SK-N-MC (cell line): ENCODE data around the gene GATAD2A.

Source experiments
- DNase-seq: peaks from one replicate; pipeline ENCODE4 v3.0.0-alpha.2; 2011; ENCODE audit warnings: low read depth, low spot score
- H3K27ac ChIP-seq: fragments of 200-600 bp; sonication (generic); 2 replicates; pipeline ENCODE4 v1.5.1; 2016; ENCODE audit warnings: mixed run types
- H3K36me3 ChIP-seq: fragments of 200-600 bp; sonication (generic); 2 replicates; pipeline ENCODE4 v1.6.1; 2017; ENCODE audit warnings: antibody characterized with exemption, low read length, mixed read lengths; ENCODE audit not compliant: insufficient read depth
- H3K4me3 ChIP-seq: fragments of 200-600 bp; sonication (generic); 2 replicates; pipeline ENCODE4 v1.5.1; 2016
- H3K9ac ChIP-seq: fragments of 200-600 bp; sonication (generic); 2 replicates; pipeline ENCODE4 v1.8.0; 2017; ENCODE audit warnings: mixed run types, mixed read lengths; ENCODE audit not compliant: insufficient read length
- H3K9me3 ChIP-seq: fragments of 200-600 bp; sonication (generic); 2 replicates; pipeline ENCODE4 v1.6.1; 2017; ENCODE audit warnings: low read depth, mild to moderate bottlenecking, antibody characterized with exemption, low read length, moderate library complexity, mixed read lengths
- EZH2 ChIP-seq: fragments of 200-600 bp; sonication (generic); IDR thresholded peaks from one replicate; pipeline ENCODE4 v1.6.1; 2017; ENCODE audit warnings: antibody characterized with exemption
- FOXP2 ChIP-seq: optimal IDR thresholded peaks from 2 replicates; pipeline ENCODE3; 2011; ENCODE audit warnings: mild to moderate bottlenecking, moderate library complexity; ENCODE audit not compliant: insufficient read depth; ENCODE audit errors: extremely low read length, control extremely low read depth
- POLR2AphosphoS5 ChIP-seq: IDR thresholded peaks from 2 replicates; pipeline ENCODE4 v1.6.1; 2012; ENCODE audit warnings: mild to moderate bottlenecking, low read depth, low read length, borderline replicate concordance

Gene GATAD2A

DNA sequence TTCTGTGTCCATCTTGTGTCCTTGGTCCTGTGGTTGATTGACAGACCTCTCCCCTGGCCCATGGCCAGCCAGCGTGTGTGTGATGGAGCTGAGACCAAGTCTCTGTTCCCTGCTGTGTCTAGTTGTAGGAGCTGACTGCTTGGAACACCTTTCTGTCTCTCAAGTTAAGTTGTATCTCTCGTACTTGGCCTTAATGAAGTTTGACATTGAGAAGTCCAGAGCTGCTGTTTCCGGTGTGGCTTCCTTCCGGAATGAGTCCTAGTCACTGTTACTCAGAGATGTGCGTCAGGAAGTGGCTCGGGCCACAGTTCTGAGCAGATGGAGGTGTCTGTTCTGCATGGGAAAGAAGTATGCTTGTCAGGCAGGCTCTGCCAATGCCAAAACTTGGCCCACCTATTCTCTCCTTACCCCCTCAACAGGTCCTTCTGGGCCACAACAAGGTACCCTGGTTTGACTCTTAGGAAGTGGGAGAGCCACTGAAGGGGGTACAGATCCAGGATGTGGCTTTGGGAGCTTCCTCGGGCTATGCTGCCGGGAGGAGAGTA lies 54.3 kb downstream of the GATAD2A start:
- no peaks in the 10 kb centered on the region for H3K9me3 ChIP-seq
- H3K9ac ChIP-seq, result no peak overlapping the region
- no peak overlapping the region for H3K4me3 ChIP-seq
- DNase-seq, result no peak
- TF ChIP-seq FOXP2 (no peak), EZH2 (no peak), POLR2AphosphoS5 (no peak)
- no peak overlapping the region for H3K27ac ChIP-seq
- peaks cover 26% of the 10 kb centered on the region for H3K36me3 ChIP-seq

DNA sequence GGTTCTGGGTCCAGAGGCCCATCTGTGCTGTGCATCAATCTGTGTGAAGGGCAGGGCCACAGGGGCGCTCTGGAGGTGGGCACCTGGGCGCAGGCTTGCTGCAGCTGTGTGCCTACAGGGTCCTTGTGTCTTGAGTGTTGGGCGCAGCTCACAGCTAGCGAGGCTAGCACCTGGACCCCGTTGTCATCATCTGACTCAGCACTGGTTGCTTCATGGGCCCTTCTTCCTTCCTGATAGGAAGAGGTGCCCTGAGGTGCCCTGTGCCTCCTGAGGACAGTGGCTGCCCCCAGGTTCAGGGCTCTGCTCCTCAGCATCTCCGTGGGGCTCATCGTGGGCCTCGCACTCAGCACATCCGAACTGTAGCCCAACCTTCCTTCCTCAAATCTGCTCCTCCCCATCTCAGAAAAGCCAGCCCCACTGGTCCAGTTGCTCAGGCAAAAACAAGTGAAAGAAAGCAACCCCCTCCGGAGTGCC lies 54.8 kb downstream of the GATAD2A start:
- H3K4me3 ChIP-seq, result no peak overlapping the region
- TF ChIP-seq EZH2 (no peak), POLR2AphosphoS5 (no peak), FOXP2 (no peak)
- H3K36me3 ChIP-seq, result peaks cover 31% of the 10 kb centered on the region
- H3K9me3 ChIP-seq, result no peaks in the 10 kb centered on the region
- no peak overlapping the region for H3K9ac ChIP-seq
- H3K27ac ChIP-seq, result peak overlapping the region; percentile 13; the same call in 1 of the 2 replicates
- no peak for DNase-seq

DNA sequence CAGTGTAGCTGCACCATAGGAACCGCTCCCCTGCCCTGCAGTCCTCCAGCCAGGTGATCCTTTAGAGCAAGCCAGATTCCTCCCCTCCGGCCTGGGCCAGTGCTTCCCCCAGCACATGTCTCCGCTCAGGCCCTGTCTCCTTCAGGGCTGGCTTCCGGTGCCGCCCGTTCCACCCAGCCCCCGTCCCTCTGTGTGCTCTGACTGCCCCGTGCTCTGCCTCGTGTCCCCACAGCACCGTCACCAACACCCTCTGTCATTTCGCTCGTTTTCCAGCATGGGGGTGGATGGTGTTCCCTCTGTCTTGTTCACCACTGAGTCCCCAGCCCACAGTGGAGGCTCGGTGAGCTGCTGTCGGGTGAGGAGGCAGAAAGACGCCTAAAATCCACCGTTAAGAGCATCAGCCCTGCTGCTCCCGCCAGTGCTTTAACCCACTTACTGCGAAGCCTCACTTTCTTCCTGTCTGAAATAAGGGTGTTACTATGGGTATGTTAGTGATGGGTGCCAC lies 55.3 kb downstream of the GATAD2A start:
- H3K9ac ChIP-seq, result no peak overlapping the region

DNA sequence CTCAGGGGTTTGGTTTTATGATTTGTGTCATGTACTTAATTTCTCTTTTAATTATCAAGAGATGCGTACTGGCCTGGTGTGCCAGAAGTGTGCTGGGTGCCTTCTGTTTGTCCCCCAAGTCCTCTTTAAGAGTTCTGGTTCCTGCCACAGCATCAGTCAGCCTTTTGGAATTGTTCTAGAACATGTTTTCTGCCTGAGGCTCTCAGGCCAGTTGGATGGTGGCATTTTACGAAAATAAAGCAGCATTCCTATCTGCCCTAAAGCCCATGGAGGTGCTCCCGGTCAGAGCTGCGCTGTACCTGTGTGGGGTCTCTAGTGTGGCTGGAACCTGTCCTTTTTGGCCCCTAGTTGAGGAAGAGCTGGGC lies 55.8 kb downstream of the GATAD2A start:
- Histone ChIP-seq H3K27ac (no peak overlapping the region), H3K9ac (no peak overlapping the region), H3K36me3 (peaks cover 39% of the 10 kb centered on the region), H3K4me3 (no peak overlapping the region), H3K9me3 (peaks cover 2% of the 10 kb centered on the region; the same call in 1 of the 2 replicates)
- TF ChIP-seq FOXP2 (no peak), POLR2AphosphoS5 (no peak), EZH2 (no peak)
- DNase-seq, result no peak

More for the DNA sequence above, 55.3 kb downstream of the GATAD2A start:
- TF ChIP-seq FOXP2 (no peak), POLR2AphosphoS5 (no peak), EZH2 (no peak)
- H3K27ac ChIP-seq, result peak overlapping the region; percentile 13; the same call in 1 of the 2 replicates
- H3K4me3 ChIP-seq, result no peak overlapping the region
- H3K36me3 ChIP-seq, result peaks cover 36% of the 10 kb centered on the region
- no peak for DNase-seq
- no peaks in the 10 kb centered on the region for H3K9me3 ChIP-seq

DNA sequence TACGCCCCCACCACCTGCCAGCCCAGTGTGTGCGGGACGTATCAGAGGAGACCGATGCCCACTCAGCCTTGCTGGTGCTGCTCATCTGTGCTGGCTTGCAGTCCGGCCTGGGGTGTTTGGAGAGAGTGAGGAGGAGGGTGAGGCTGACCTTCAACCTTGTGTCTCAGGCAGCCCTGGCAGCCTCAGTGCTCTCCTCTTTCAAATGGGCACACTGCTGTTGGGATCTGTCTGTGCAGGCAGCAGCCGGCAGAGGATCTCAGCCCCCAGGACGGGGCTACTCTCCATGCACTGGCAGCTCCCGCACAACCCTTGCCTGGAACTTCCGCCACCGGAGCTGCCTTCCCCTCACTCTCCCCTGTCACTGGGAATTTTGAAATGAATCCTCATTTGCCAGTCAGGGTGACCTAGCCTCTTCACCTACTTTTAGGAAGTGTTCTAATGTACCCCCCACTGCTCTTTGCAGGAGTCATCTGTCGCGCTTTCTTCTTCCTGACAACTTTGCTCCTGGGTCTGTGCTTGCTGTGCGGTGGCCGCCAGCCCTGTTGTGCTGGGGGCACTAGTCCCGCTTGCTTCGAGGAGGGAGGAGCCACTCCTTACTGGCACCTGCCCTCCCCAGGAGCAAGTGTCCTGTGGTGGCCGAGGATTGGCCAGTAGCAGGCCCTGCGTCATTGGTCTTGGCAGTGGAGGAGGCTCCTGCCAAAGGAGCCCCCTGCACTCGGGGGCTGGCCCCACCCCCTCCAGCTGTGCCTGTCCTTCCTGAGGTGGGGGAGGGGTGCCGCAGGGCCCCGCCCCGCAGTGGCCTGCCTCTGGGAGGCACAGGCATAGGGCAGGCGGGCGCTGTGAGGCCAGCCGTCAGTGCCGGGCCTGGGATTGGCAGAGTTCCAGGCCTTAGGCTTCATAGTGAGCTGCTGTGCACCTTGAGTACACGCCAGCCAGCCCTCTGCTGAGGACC lies 56.5 kb downstream of the GATAD2A start:
- H3K9me3 ChIP-seq, result peaks cover 9% of the 10 kb centered on the region; the same call in 1 of the 2 replicates
- H3K27ac ChIP-seq, result no peak overlapping the region
- peaks cover 39% of the 10 kb centered on the region for H3K36me3 ChIP-seq
- H3K9ac ChIP-seq, result no peak overlapping the region
- no peak overlapping the region for H3K4me3 ChIP-seq
- DNase-seq, result no peak
- TF ChIP-seq POLR2AphosphoS5 (no peak), EZH2 (no peak), FOXP2 (no peak)

DNA sequence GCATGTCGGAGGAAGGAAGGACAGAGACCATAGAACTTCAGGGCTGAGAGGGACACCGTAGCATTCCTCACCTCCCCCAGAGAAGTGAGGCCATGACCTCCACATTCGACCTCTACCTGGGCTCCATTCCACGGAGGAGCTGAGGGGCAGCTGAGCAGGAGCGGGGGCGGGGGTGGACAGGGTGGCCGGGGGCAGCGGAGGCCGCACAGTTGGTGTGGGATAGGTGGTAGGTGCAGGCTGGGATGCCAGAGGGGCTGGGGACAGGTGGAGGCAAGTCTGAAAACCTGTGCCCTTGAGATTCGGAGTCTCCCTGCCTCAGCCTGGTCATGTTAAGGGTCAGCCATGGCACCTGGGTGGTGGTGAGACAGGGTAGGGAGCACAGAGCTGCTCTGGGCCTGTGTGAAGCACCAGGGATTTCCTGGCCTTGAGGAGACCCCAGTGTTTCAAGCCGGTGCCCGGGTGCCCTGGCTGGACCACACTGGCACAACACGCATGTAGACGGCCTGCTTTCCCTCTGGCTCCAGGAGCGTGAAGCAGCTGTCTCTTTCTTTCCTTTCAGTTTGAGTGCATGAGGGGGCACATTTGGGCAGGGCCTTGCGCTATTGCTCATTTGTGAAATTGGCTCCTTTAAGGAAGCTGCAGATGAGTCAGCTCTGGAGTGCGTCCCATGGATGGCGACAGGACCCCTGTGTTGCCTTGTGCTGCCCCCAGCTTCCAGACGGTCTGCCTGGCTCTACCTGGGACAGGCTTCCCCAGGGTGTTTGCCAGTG lies 58.1 kb downstream of the GATAD2A start:
- no peak overlapping the region for H3K4me3 ChIP-seq
- no peak overlapping the region for H3K9ac ChIP-seq
- TF ChIP-seq POLR2AphosphoS5 (no peak), FOXP2 (no peak), EZH2 (no peak)
- H3K27ac ChIP-seq, result no peak overlapping the region
- no peak for DNase-seq
- H3K36me3 ChIP-seq, result peaks cover 50% of the 10 kb centered on the region
- peaks cover 22% of the 10 kb centered on the region for H3K9me3 ChIP-seq

DNA sequence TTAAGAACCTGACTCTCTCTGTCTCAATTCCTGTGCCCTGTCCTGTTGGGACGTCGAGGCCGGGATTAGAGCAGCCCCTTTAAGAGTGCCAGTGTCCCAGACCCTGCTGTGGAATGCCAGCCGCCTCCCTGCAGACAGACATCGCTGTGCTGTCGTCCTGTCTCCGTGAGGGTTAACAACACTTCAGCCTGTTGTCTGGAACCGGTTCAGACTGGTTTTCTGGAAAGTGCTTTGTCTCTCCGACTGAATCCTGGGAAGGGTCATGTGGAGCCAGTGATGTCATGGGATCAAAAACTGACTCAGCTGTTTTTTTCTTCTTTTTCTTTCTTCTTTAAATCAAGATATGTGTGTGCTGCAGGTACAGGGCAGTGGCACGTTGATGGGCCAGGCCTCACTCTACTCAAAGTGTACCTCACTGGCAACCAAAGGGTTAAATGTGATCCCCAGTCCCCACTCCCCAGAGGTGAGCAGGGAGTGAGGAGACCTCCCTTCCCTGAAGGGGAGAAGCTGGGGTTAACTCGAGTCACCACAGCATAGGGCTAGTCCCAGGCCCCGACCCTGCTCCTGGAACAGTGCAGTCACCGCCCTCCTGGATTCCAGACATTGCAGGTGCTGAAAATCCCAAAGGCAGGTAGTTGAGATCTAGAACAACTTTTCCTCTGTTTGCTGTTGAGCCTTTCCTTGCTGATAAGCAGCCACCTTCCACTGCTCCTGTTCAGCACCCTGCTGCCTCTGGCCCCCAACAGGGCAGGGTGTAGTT lies 59.0 kb downstream of the GATAD2A start:
- Histone ChIP-seq H3K4me3 (no peak overlapping the region), H3K9me3 (peaks cover 25% of the 10 kb centered on the region), H3K36me3 (peaks cover 60% of the 10 kb centered on the region), H3K9ac (no peak overlapping the region), H3K27ac (no peak overlapping the region)
- TF ChIP-seq FOXP2 (no peak), POLR2AphosphoS5 (no peak), EZH2 (no peak)
- no peak for DNase-seq
